Natural killer cell (primary cell): ENCODE results near the gene PLA2G6. TPM values are rescaled to one million over a fixed set of nuclear protein-coding genes. Genes with fewer than 3 reads are reported as not detected.

Source experiments
- ATAC-seq, 3 donors: fragments of 150-1000 bp in 2 of 3; fragments of 200-7000 bp in 1 of 3; cut with Tn5 transposase; 1 replicate in 1 of 3; 2 replicates in 2 of 3; pipeline ENCODE4 v1.10.0; 2021; ENCODE audit warnings: mild to moderate bottlenecking in 2 of 3, moderate library complexity in 2 of 3
- DNase-seq, 2 donors: peaks; one replicate each; pipeline versions ENCODE4 v3.0.0 to v3.0.0-alpha.2; 2013 to 2021; ENCODE audit warnings: mixed read lengths in 1 of 2
- H3K27ac ChIP-seq: one replicate; pipeline ENCODE4 v1.5.1; 2013; ENCODE audit warnings: mild to moderate bottlenecking, low read length
- H3K27me3 ChIP-seq: one replicate; pipeline ENCODE4 v1.6.1; 2013; ENCODE audit warnings: low read length; ENCODE audit not compliant: control insufficient read depth, insufficient read depth
- H3K36me3 ChIP-seq: one replicate; pipeline ENCODE4 v1.6.1; 2013; ENCODE audit warnings: low read length; ENCODE audit not compliant: control insufficient read depth, insufficient read depth
- H3K4me1 ChIP-seq: one replicate; pipeline ENCODE4 v1.6.1; 2013; ENCODE audit warnings: low read length; ENCODE audit not compliant: control insufficient read depth, insufficient read depth
- H3K4me3 ChIP-seq: one replicate; pipeline ENCODE4 v1.5.1; 2013; ENCODE audit warnings: low read length
- H3K9me3 ChIP-seq: one replicate; pipeline ENCODE4 v1.6.1; 2013; ENCODE audit warnings: low read length; ENCODE audit not compliant: control insufficient read depth, insufficient read depth
- H3K27ac Mint-ChIP-seq, 2 donors: one replicate each; pipeline ENCODE4 v1.8.0; 2022; ENCODE audit warnings: mild to moderate bottlenecking in 2 of 2, mixed read lengths in 2 of 2, moderate library complexity in 1 of 2
- H3K27me3 Mint-ChIP-seq, 2 donors: one replicate each; pipeline ENCODE4 v1.8.0; 2022; ENCODE audit warnings: low read depth in 2 of 2, mixed read lengths in 2 of 2
- H3K36me3 Mint-ChIP-seq: one replicate; pipeline ENCODE4 v1.8.0; 2022; ENCODE audit warnings: mixed read lengths
- H3K4me1 Mint-ChIP-seq, 2 donors: one replicate each; pipeline ENCODE4 v1.8.0; 2022; ENCODE audit warnings: mixed read lengths in 2 of 2
- H3K4me3 Mint-ChIP-seq: one replicate; pipeline ENCODE4 v1.8.0; 2022; ENCODE audit warnings: mild to moderate bottlenecking, moderate library complexity, mixed read lengths
- H3K9me3 Mint-ChIP-seq, 2 donors: one replicate each; pipeline ENCODE4 v1.8.0; 2022; ENCODE audit warnings: mixed read lengths in 2 of 2
- WGBS: methylation state at CpG from one replicate; pipeline ENCODE4 v1.1.7; 2013; ENCODE audit warnings: missing lambda C conversion rate; ENCODE audit not compliant: insufficient coverage; 5-methylcytosine and 5-hydroxymethylcytosine counted together
- intact Hi-C: fragments of 100-400 bp; cut with micrococcal nuclease; formaldehyde crosslinking; loops from one replicate; pipeline ENCODE4 v1.14.2; 2022
- total RNA-seq, 4 donors: library from RNA; stranded (reverse); fragments of 120-200 nt in 1 of 4; gene quantifications; one replicate each; pipeline versions ENCODE4 v1.2.3 to v1.2.4, GENCODE V29; 2013 to 2022
- TF ChIP-seq, protein P1 (sequence below): fragments of 200-600 bp; IDR thresholded peaks from one replicate; pipeline ENCODE4 v1.8.0; 2022; ENCODE audit warnings: antibody characterized with exemption

Gene PLA2G6
- total RNA-seq, 3 donors from 2014 or later (not counting 1 experiment from before 2014, with no cell fraction given): 137 to 167 (median 145) TPM

DNA sequence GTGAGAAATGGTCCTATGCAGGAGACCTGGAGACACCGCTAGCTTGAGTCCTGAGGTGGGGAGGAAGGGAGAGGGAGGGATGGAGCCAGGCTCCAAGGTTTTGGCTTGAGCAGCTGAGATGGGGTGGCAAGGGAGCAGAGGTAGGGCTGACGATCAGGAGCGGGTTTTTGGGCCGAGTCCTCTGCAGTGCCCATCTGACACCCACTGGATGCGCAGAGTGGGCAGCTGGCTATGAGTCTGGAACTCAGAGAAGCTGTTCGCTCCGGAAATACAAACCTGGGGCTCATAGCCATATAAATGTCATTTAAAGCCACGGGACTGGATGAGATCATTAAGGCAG lies 19.7 kb upstream of the PLA2G6 start:
- Mint-ChIP-seq H3K36me3 (no peaks in the 10 kb centered on the region), H3K27me3 (no peaks in the 10 kb centered on the region), H3K4me1 (peaks cover 38 to 65% of the 10 kb centered on the region in 2 donors), H3K9me3 (no peaks in the 10 kb centered on the region), H3K4me3 (peak overlapping the region; percentile 81), H3K27ac (peak overlapping the region; percentile 90 to 96)
- DNase-seq: no peak
- intact Hi-C loops: loop anchor here (1.0 to 10.0 kb wide), 3 partner anchors 20 to 113 kb away; partner anchors contain the start of genes CSNK1E and PLA2G6
- no peak for ATAC-seq
- TF ChIP-seq, protein P1, sequence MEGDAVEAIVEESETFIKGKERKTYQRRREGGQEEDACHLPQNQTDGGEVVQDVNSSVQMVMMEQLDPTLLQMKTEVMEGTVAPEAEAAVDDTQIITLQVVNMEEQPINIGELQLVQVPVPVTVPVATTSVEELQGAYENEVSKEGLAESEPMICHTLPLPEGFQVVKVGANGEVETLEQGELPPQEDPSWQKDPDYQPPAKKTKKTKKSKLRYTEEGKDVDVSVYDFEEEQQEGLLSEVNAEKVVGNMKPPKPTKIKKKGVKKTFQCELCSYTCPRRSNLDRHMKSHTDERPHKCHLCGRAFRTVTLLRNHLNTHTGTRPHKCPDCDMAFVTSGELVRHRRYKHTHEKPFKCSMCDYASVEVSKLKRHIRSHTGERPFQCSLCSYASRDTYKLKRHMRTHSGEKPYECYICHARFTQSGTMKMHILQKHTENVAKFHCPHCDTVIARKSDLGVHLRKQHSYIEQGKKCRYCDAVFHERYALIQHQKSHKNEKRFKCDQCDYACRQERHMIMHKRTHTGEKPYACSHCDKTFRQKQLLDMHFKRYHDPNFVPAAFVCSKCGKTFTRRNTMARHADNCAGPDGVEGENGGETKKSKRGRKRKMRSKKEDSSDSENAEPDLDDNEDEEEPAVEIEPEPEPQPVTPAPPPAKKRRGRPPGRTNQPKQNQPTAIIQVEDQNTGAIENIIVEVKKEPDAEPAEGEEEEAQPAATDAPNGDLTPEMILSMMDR: no peak
- H3K4me1 ChIP-seq: peaks cover 53% of the 10 kb centered on the region
- no peaks in the 10 kb centered on the region for H3K27me3 ChIP-seq
- peak overlapping the region; percentile 99 for H3K27ac ChIP-seq
- no peaks in the 10 kb centered on the region for H3K9me3 ChIP-seq
- H3K4me3 ChIP-seq: peak overlapping the region; percentile 49
- 35% methylated on average over 8 of the region's 8 CpGs for WGBS
- H3K36me3 ChIP-seq: no peaks in the 10 kb centered on the region

DNA sequence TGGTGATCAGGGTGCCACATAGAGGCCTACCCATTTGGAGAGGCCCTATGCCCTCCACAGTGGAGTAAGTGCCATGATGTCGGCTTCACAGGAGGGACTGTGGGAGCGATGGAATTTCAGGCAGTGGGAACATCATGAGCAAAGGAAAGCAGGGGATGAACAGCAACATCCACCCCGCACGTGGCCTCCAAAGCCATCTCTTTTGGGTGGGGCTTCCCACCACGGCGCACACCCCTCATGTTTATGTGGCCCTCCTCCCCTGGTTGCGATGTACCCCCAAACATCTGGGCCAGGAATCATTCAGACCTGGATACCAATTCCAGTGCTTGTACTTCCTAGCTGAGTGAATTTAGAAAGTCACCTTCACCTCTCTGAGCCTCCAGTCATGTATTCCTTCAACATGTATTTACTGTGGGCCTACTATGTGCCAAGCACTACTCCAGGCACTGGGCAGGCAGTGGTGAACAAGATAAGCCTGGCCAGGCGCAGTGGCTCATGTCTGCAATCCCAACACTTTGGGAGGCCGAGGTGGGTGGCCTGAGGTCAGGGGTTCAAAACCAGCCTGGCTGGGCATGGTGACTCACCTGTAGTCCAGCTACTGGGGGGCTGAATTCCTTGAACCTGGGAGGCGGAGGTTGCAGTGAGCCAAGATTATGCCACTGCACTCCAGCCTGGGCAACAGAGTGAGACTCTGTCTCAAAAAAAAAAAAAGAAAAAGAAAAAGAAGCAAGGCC lies 18.4 kb upstream of the PLA2G6 start:
- ATAC-seq (no peak), DNase-seq (no peak)
- peak overlapping the region; percentile 99 for H3K27ac ChIP-seq
- WGBS: 84% methylated on average over 10 of the region's 10 CpGs
- Mint-ChIP-seq H3K36me3 (no peaks in the 10 kb centered on the region), H3K4me1 (peaks cover 33 to 53% of the 10 kb centered on the region in 2 donors), H3K9me3 (no peaks in the 10 kb centered on the region), H3K27me3 (no peaks in the 10 kb centered on the region), H3K27ac (peak overlapping the region; percentile 90 to 96), H3K4me3 (peak overlapping the region; percentile 42)
- intact Hi-C loops: loop anchor here (10.0 kb wide), 1 partner anchor 115 kb away; the partner anchor contains the start of gene CSNK1E
- H3K9me3 ChIP-seq: no peaks in the 10 kb centered on the region
- peaks cover 48% of the 10 kb centered on the region for H3K4me1 ChIP-seq
- no peaks in the 10 kb centered on the region for H3K27me3 ChIP-seq
- H3K4me3 ChIP-seq: no peak overlapping the region
- TF ChIP-seq, protein P1: no peak
- H3K36me3 ChIP-seq: no peaks in the 10 kb centered on the region

DNA sequence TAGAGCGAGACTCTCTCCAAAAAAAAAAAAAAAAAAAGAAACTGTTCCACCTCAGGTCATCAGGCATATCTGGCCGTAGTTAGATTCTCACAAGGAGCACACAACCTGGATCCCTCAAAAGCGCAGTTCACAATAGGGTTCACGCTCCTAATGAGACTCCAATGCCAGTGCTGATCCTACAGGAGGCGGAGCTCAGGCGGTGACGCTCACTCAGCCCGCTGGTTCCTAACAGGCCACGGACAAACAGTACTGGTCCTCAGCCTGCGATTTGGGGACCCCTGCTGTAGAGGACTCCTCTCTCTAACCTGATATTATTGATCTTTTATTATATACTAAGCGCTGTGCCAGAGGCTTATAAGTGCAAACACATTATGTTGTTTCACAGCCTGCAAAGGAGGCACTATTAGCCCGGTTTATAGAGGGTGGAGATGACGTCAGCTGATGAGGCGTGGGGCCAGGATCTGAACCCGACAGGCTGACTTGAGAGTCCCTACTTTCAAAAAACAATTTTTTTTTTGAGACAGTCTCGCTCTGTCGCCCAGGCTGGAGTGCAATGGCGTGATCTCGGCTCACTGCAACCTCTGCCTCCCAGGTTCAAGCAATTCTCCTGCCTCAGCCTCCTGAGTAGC lies 15.3 kb upstream of the PLA2G6 start:
- TF ChIP-seq, protein P1: no peak
- Histone ChIP-seq H3K4me1 (peaks cover 30% of the 10 kb centered on the region), H3K9me3 (no peaks in the 10 kb centered on the region), H3K27ac (no peak overlapping the region), H3K27me3 (no peaks in the 10 kb centered on the region), H3K4me3 (no peak overlapping the region), H3K36me3 (no peaks in the 10 kb centered on the region)
- DNase-seq (no peak), ATAC-seq (no peak)
- intact Hi-C loops: no loop called here
- 94% methylated on average over 19 of the region's 19 CpGs for WGBS
- Mint-ChIP-seq H3K27ac (no peak overlapping the region), H3K4me3 (no peak overlapping the region), H3K36me3 (no peaks in the 10 kb centered on the region), H3K27me3 (peaks cover 0 to 5% of the 10 kb centered on the region in 2 donors), H3K4me1 (peaks cover 24 to 41% of the 10 kb centered on the region in 2 donors), H3K9me3 (no peaks in the 10 kb centered on the region)
